Esophagus squamous epithelium (tissue), 5 donors: Measurements from ENCODE around the gene ABTB1. TPM values are rescaled to one million over a fixed set of nuclear protein-coding genes. Genes with fewer than 3 reads are reported as not detected.

ENCODE experiments used
- DNase-seq: peaks from one replicate; lab custom pipeline; 2025; lab: John Stamatoyannopoulos, UW
- H3K27ac ChIP-seq, 4 donors: fragments of 200-600 bp; sonication (generic); one replicate each; pipeline ENCODE4 v1.5.1; 2016 to 2019; ENCODE audit warnings: mild to moderate bottlenecking in 1 of 4
- H3K27me3 ChIP-seq, 4 donors: fragments of 200-600 bp; sonication (generic); 1 replicate in 3 of 4; 2 replicates in 1 of 4; pipeline versions ENCODE4 v1.5.1 to v1.6.0; 2017 to 2021; ENCODE audit warnings: antibody characterized with exemption in 1 of 4
- H3K36me3 ChIP-seq, 3 donors: fragments of 200-600 bp; sonication (generic); one replicate each; pipeline ENCODE4 v1.5.1; 2016 to 2019
- H3K4me1 ChIP-seq, 3 donors: fragments of 200-600 bp; sonication (generic); one replicate each; pipeline ENCODE4 v1.5.1; 2017 to 2019
- H3K4me3 ChIP-seq, 4 donors: fragments of 200-600 bp; sonication (generic); 1 replicate in 3 of 4; 2 replicates in 1 of 4; pipeline ENCODE4 v1.5.1; 2016 to 2019; ENCODE audit warnings: mild to moderate bottlenecking in 2 of 4, moderate library complexity in 1 of 4
- H3K9me3 ChIP-seq, 3 donors: fragments of 200-600 bp; sonication (generic); one replicate each; pipeline ENCODE4 v1.5.1; 2016 to 2019
- POLR2A ChIP-seq, 4 donors: fragments of 450-650 bp; IDR thresholded peaks; one replicate each; pipeline ENCODE4 v1.6.1; 2017; ENCODE audit warnings: antibody characterized with exemption in 4 of 4, mild to moderate bottlenecking in 4 of 4, moderate library complexity in 3 of 4
- WGBS, 2 donors: methylation state at CpG; one replicate each; pipeline ENCODE4 v1.1.5; 2018; 5-methylcytosine and 5-hydroxymethylcytosine counted together
- intact Hi-C: fragments of 100-400 bp; cut with DNase I; formaldehyde crosslinking; loops from one replicate; pipeline ENCODE4 v1.15.0; 2022
- total RNA-seq, 4 donors: library from RNA; depleted of rRNA; stranded (reverse); fragments of >200 nt; gene quantifications; one replicate each; pipeline ENCODE4 v1.1.0, GENCODE V29; 2016
- TF ChIP-seq, protein P1 (sequence below), 6 experiments: fragments of 450-650 bp in 4 of 6; fragments of 200-600 bp in 2 of 6; sonication (generic) in 2 of 6; IDR thresholded peaks; one replicate each; pipeline ENCODE4 v1.5.1; 2016 to 2019; ENCODE audit warnings: antibody characterized with exemption in 6 of 6, mild to moderate bottlenecking in 4 of 6, moderate library complexity in 4 of 6
- donor health status: DM: yes; HTN: yes; CAD: no.

The ABTB1 gene
- total RNA-seq, 4 donors from 2014 or later = 5.6 to 21.4 (median 6.3) TPM

DNA sequence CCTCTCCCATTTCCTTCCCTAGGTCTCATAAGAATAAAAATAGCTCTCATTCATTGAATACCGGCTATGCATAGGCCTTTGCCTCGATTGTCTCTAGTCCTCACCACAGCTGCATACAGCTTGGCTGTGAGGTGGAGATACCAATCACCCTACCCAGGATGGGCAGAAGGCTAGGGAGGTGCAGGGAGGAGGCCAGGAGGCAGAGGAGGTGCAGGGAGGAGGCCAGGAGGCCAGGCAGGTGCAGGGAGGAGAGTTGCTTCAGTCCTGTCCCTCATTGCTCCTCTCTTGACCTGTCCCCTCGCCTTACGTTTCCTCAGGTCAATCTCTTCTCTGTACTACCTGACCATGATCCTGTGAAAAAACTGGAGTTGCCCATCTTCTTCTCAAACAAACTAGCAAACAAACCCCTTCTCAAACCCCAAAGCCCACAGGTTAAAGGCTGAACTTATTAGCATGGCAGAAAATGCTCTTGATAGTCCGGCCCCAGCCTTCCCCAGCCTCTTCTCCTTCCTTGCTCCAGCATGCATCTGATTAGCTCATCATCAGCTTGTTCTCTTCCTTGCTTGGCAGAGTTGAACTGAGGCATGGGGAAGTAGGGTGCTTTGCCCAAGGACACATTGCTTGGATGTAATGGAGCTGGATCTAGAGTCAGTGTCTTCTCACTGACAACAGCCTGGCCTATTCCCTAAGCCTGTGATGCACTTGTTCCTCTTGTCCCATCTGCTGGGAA lies 27.9 kb upstream of the ABTB1 start:
- Histone ChIP-seq H3K9me3 (no peaks in the 10 kb centered on the region), H3K4me1 (no peaks in the 10 kb centered on the region), H3K4me3 (no peak overlapping the region), H3K27me3 (no peaks in the 10 kb centered on the region), H3K27ac (no peak overlapping the region), H3K36me3 (no peaks in the 10 kb centered on the region)
- intact Hi-C loops = no loop called here
- DNase-seq = no peak
- TF ChIP-seq, protein P1, sequence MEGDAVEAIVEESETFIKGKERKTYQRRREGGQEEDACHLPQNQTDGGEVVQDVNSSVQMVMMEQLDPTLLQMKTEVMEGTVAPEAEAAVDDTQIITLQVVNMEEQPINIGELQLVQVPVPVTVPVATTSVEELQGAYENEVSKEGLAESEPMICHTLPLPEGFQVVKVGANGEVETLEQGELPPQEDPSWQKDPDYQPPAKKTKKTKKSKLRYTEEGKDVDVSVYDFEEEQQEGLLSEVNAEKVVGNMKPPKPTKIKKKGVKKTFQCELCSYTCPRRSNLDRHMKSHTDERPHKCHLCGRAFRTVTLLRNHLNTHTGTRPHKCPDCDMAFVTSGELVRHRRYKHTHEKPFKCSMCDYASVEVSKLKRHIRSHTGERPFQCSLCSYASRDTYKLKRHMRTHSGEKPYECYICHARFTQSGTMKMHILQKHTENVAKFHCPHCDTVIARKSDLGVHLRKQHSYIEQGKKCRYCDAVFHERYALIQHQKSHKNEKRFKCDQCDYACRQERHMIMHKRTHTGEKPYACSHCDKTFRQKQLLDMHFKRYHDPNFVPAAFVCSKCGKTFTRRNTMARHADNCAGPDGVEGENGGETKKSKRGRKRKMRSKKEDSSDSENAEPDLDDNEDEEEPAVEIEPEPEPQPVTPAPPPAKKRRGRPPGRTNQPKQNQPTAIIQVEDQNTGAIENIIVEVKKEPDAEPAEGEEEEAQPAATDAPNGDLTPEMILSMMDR (IDR thresholded peaks at IDR 0.05) = no peak
- TF ChIP-seq POLR2A (IDR thresholded peaks at IDR 0.05) = no peak
- 79 to 83% methylated on average over 4 to 5 of the region's 5 CpGs for WGBS, 2 donors

DNA sequence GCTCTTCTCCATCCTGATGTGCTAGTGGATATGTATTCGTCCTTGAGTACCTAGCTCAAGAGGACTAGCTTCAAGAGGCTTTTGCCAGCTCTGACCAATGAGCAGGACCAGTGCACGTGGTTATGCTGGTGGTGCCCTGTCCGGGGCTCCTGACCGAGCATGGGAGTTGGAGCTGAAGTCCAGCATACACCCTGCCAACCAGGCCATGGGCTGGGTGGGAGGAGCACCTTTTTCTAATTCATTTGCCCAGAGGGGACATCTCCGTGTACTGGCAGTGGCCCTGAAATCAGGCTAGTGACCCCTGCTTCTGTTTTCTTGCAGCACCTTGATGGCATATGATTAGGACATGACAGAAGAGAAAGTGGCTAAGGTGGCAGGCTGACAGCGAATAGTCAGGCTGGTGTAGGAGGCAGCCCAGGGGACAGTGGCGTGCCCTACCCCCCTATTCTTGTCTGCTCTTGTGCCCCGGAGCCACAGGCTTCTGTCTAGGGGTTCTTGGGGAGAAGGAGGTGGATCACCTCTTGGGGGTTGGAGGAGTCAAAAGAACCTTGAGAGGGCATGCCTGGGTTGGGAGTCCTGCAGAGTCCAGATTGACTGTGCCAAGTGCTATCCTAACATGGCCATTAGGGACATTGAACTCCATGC lies 27.3 kb upstream of the ABTB1 start:
- no peaks in the 10 kb centered on the region for H3K4me1 ChIP-seq
- no peak for DNase-seq
- intact Hi-C loops = no loop called here
- 88 to 96% methylated on average over 5 of the region's 8 CpGs for WGBS, 2 donors
- H3K27ac ChIP-seq = no peak overlapping the region
- TF ChIP-seq, protein P1 (IDR thresholded peaks at IDR 0.05) = no peak
- H3K9me3 ChIP-seq = no peaks in the 10 kb centered on the region
- no peak overlapping the region for H3K4me3 ChIP-seq
- H3K27me3 ChIP-seq = no peaks in the 10 kb centered on the region
- no peaks in the 10 kb centered on the region for H3K36me3 ChIP-seq

DNA sequence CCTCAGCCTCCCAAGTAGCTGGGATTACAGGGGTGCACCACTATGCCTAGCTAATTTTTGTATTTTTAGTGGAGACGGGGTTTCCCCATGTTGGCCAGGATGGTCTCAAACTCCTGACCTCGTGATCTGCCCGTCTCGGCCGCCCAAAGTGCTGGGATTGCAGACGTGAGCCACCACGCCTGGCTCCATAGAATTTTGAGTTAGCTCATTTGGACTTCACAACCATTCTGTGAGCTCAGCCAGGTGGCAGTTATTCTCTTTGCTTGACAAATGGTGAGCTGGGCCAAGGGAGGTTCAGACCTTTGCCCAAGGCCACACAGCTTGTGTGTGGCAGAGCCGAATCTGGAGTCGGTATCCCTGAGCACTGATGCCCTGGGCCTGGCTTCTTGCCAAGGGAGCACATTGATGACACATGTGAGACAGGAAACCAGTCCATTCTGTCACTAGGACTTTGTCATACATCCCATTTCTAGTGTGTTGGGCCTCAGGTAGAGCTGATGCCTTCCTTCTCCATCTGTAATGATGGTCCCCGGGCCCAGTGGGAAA lies 26.2 kb upstream of the ABTB1 start:
- DNase-seq = no peak
- TF ChIP-seq POLR2A (IDR thresholded peaks at IDR 0.05) = no peak
- TF ChIP-seq, protein P1 (IDR thresholded peaks at IDR 0.05) = no peak

DNA sequence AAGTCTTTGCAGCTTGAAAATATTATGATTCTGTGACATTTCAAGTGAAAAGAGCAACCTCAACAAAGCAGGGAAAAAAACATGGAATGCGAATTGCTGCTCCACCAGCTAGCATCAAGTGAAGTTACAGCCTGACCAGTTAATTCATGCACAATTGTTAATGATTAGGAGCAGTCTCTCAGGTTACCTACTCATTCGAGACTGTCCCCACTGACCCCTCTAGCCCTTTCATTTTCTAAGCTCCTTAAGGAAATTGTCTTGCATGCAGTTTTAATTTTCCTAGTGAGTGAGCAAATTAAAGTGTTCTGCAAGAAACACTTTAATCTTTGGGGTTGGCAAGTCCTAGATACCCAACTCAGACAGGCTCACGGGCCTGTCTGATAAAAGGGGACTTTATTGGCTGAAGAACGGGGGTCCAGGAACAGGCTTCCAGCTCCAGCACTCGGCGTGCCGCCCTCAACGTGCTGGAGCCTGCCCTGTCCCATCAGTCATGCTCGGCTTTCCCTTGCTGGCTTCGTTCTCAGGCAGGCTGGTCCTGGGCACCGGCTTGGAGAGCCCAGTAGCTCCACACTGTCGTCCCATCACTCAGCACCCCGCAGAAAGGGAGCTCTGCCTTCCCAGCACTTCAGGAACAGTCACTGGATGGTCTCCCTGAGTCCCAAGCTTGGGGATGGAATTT lies 25.4 kb upstream of the ABTB1 start:
- DNase-seq = no peak
- Histone ChIP-seq H3K27ac (no peak overlapping the region), H3K4me1 (peaks cover 0 to 2% (median 0%) of the 10 kb centered on the region in 3 donors), H3K4me3 (no peak overlapping the region), H3K9me3 (no peaks in the 10 kb centered on the region), H3K36me3 (no peaks in the 10 kb centered on the region), H3K27me3 (no peaks in the 10 kb centered on the region)
- intact Hi-C loops = no loop called here
- 55 to 66% methylated on average over 9 to 12 of the region's 13 CpGs for WGBS, 2 donors
- TF ChIP-seq, protein P1 (IDR thresholded peaks at IDR 0.05) = no peak
- no peak for TF ChIP-seq POLR2A (IDR thresholded peaks at IDR 0.05)

More for the DNA sequence above, 26.2 kb upstream of the ABTB1 start:
- no peaks in the 10 kb centered on the region for H3K4me1 ChIP-seq
- H3K27ac ChIP-seq = no peak overlapping the region
- H3K9me3 ChIP-seq = no peaks in the 10 kb centered on the region
- WGBS, 2 donors = 63 to 83% methylated on average over 3 to 4 of the region's 10 CpGs
- H3K36me3 ChIP-seq = no peaks in the 10 kb centered on the region
- no peak overlapping the region for H3K4me3 ChIP-seq
- no peaks in the 10 kb centered on the region for H3K27me3 ChIP-seq
- intact Hi-C loops = no loop called here

- Histone ChIP-seq H3K36me3 (no peaks in the 10 kb centered on the region), H3K27ac (no peak overlapping the region), H3K27me3 (no peaks in the 10 kb centered on the region), H3K4me1 (peaks cover 0 to 6% (median 0%) of the 10 kb centered on the region in 3 donors), H3K4me3 (no peak overlapping the region), H3K9me3 (no peaks in the 10 kb centered on the region)
- DNase-seq = no peak
- intact Hi-C loops = no loop called here
- TF ChIP-seq POLR2A (IDR thresholded peaks at IDR 0.05) = no peak
- TF ChIP-seq, protein P1 (IDR thresholded peaks at IDR 0.05) = no peak
These were observed 24.9 kb upstream of the ABTB1 start for GRCh38 chr3:127647845-127648204.
